ENCODE results near the gene PHPT1.
"Not testable (repeated sequence)": the region's sequence is repeated elsewhere in the genome, so short reads cannot be mapped to it uniquely, and the experiment has no call there.

Gene PHPT1

GRCh38 chr9:136861874-136862457 lies 12.8 kb downstream of the PHPT1 start:
- DNase-seq: no peak

- DNase-seq: peak; percentile 19
These were observed 13.8 kb downstream of the PHPT1 start for GRCh38 chr9:136862849-136863622.

- no peak for DNase-seq
These were observed 14.5 kb downstream of the PHPT1 start for GRCh38 chr9:136863623-136864273.

GRCh38 chr9:136865041-136865767 lies 16.0 kb downstream of the PHPT1 start:
- no peak for DNase-seq

- DNase-seq: peak; percentile 53
These were observed 16.5 kb downstream of the PHPT1 start for GRCh38 chr9:136865768-136866103.

GRCh38 chr9:136866898-136867421 lies 17.8 kb downstream of the PHPT1 start:
- DNase-seq: not testable (repeated sequence)

- DNase-seq: no peak
These were observed 18.3 kb downstream of the PHPT1 start for GRCh38 chr9:136867480-136867879.

GRCh38 chr9:136867917-136868316 lies 18.7 kb downstream of the PHPT1 start:
- no peak for DNase-seq

GRCh38 chr9:136868644-136869043 lies 19.4 kb downstream of the PHPT1 start:
- DNase-seq: no peak

- not testable (repeated sequence) for DNase-seq
These were observed 20.4 kb downstream of the PHPT1 start for GRCh38 chr9:136869611-136870010.

- no peak for DNase-seq
These were observed 25.9 kb downstream of the PHPT1 start for GRCh38 chr9:136875155-136875554.

GRCh38 chr9:136876476-136876875 lies 27.3 kb downstream of the PHPT1 start:
- DNase-seq: no peak

GRCh38 chr9:136880651-136881050 lies 31.4 kb downstream of the PHPT1 start:
- no peak for DNase-seq

- no peak for DNase-seq
These were observed 32.5 kb downstream of the PHPT1 start for GRCh38 chr9:136881691-136882108.

GRCh38 chr9:136882109-136882946 lies 33.1 kb downstream of the PHPT1 start:
- DNase-seq: no peak

- DNase-seq: not testable (repeated sequence)
These were observed 33.7 kb downstream of the PHPT1 start for GRCh38 chr9:136882947-136883283.

GRCh38 chr9:136883670-136884069 lies 34.5 kb downstream of the PHPT1 start:
- DNase-seq: not testable (repeated sequence)

GRCh38 chr9:136885950-136886578 lies 36.9 kb downstream of the PHPT1 start, which contains the start of gene TRAF2:
Gene TRAF2 (plus strand): TSS chr9:136886516. CDS start chr9:136898741, 12,225 bp downstream.
- DNase-seq: peak; percentile 98

- peak; percentile 37 for DNase-seq
These were observed 37.7 kb downstream of the PHPT1 start for GRCh38 chr9:136886610-136887597.

GRCh38 chr9:136888454-136888853 lies 39.2 kb downstream of the PHPT1 start:
- DNase-seq: no peak

Data from femur (tissue), 1 donor.